H9 (cell line): ENCODE results near the gene PTPRN2. TPM values are rescaled to one million over a fixed set of nuclear protein-coding genes. Genes with fewer than 3 reads are reported as not detected.

Source experiments
- DNase-seq: peaks from one replicate; pipeline ENCODE4 v3.0.0-alpha.2; 2017
- H2AFZ ChIP-seq: one replicate; pipeline ENCODE4 v1.6.1; 2013; ENCODE audit warnings: mild to moderate bottlenecking, low read length, control low read depth, moderate library complexity
- H2AK5ac ChIP-seq: 2 replicates; pipeline ENCODE4 v1.6.1; 2013; ENCODE audit warnings: low read length, control low read depth, mixed read lengths; ENCODE audit not compliant: insufficient read length
- H2BK120ac ChIP-seq: one replicate; pipeline ENCODE4 v1.6.1; 2013; ENCODE audit warnings: low read depth, mild to moderate bottlenecking, low read length, control low read depth, inconsistent platforms; ENCODE audit not compliant: poor library complexity, severe bottlenecking
- H2BK12ac ChIP-seq: 2 replicates; pipeline ENCODE4 v1.6.1; 2013; ENCODE audit warnings: low read length, control low read depth, mixed read lengths, low read depth; ENCODE audit not compliant: insufficient read length
- H2BK15ac ChIP-seq: 2 replicates; pipeline ENCODE4 v1.6.1; 2013; ENCODE audit warnings: low read depth, low read length, control low read depth
- H2BK20ac ChIP-seq: one replicate; pipeline ENCODE4 v1.6.1; 2013; ENCODE audit warnings: low read depth, mild to moderate bottlenecking, low read length, control low read depth, inconsistent platforms; ENCODE audit not compliant: poor library complexity, severe bottlenecking
- H2BK5ac ChIP-seq: 2 replicates; pipeline ENCODE4 v1.6.1; 2013; ENCODE audit warnings: low read length, control low read depth, mixed read lengths; ENCODE audit not compliant: insufficient read length
- H3K14ac ChIP-seq: 2 replicates; pipeline ENCODE4 v1.6.1; 2013; ENCODE audit warnings: low read length, control low read depth; ENCODE audit not compliant: insufficient read depth
- H3K18ac ChIP-seq: 2 replicates; pipeline ENCODE4 v1.6.1; 2013; ENCODE audit warnings: low read depth, mild to moderate bottlenecking, mixed read lengths, low read length, control low read depth; ENCODE audit not compliant: insufficient read length
- H3K23ac ChIP-seq: 2 replicates; pipeline ENCODE4 v1.6.1; 2013; ENCODE audit warnings: low read length, control low read depth, mixed read lengths, low read depth; ENCODE audit not compliant: insufficient read length
- H3K23me2 ChIP-seq: 2 replicates; pipeline ENCODE4 v1.6.1; 2013; ENCODE audit warnings: low read depth, mild to moderate bottlenecking, mixed read lengths, low read length, control low read depth; ENCODE audit not compliant: insufficient read length, poor library complexity, severe bottlenecking
- H3K27ac ChIP-seq: 2 replicates; pipeline ENCODE4 v1.5.1; 2013; ENCODE audit warnings: low read length, control low read depth, mixed read lengths, low read depth; ENCODE audit not compliant: insufficient read length
- H3K27me3 ChIP-seq: 2 replicates; pipeline ENCODE4 v1.6.1; 2013; ENCODE audit warnings: low read length, control low read depth, inconsistent platforms; ENCODE audit not compliant: insufficient read depth
- H3K4ac ChIP-seq: 2 replicates; pipeline ENCODE4 v1.6.1; 2013; ENCODE audit warnings: low read depth, mild to moderate bottlenecking, control low read depth, inconsistent platforms, low read length, moderate library complexity
- H3K4me1 ChIP-seq: 2 replicates; pipeline ENCODE4 v1.6.1; 2013; ENCODE audit warnings: low read length, control low read depth, inconsistent platforms; ENCODE audit not compliant: insufficient read depth
- H3K4me2 ChIP-seq: 2 replicates; pipeline ENCODE4 v1.6.1; 2013; ENCODE audit warnings: low read length, control low read depth, mixed read lengths; ENCODE audit not compliant: insufficient read length, insufficient read depth
- H3K56ac ChIP-seq: 2 replicates; pipeline ENCODE4 v1.6.1; 2013; ENCODE audit warnings: low read depth, mild to moderate bottlenecking, mixed read lengths, low read length, control low read depth; ENCODE audit not compliant: insufficient read length
- H3K79me1 ChIP-seq: 2 replicates; pipeline ENCODE4 v1.6.1; 2013; ENCODE audit warnings: low read depth, mild to moderate bottlenecking, moderate library complexity, low read length, control low read depth, inconsistent platforms; ENCODE audit not compliant: insufficient read depth, poor library complexity, severe bottlenecking
- H3K79me2 ChIP-seq: 2 replicates; pipeline ENCODE4 v1.6.1; 2013; ENCODE audit warnings: low read length, control low read depth, inconsistent platforms; ENCODE audit not compliant: insufficient read depth
- H3K9ac ChIP-seq: 2 replicates; pipeline ENCODE4 v1.6.1; 2013; ENCODE audit warnings: low read length, control low read depth, mixed read lengths; ENCODE audit not compliant: insufficient read length; ENCODE audit errors: extremely low read depth
- H3K9me3 ChIP-seq: one replicate; pipeline ENCODE4 v1.6.1; 2013; ENCODE audit warnings: low read depth, low read length, inconsistent platforms; ENCODE audit not compliant: control insufficient read depth
- H3T11ph ChIP-seq: one replicate; pipeline ENCODE4 v1.6.1; 2013; ENCODE audit warnings: mild to moderate bottlenecking, low read length, control low read depth, inconsistent platforms
- H4K20me1 ChIP-seq: one replicate; pipeline ENCODE4 v1.6.1; 2013; ENCODE audit not compliant: control insufficient read depth, insufficient read length, insufficient read depth
- H4K5ac ChIP-seq: 2 replicates; pipeline ENCODE4 v1.6.1; 2013; ENCODE audit warnings: low read depth, mild to moderate bottlenecking, mixed read lengths, low read length, control low read depth; ENCODE audit not compliant: insufficient read length
- H4K8ac ChIP-seq: replicated peaks from 2 replicates; pipeline ENCODE4 v1.6.1; 2013; ENCODE audit warnings: low read length, control low read depth, mixed read lengths, low read depth; ENCODE audit not compliant: insufficient read length
- H4K91ac ChIP-seq: 2 replicates; pipeline ENCODE4 v1.6.1; 2013; ENCODE audit warnings: low read depth, mild to moderate bottlenecking, moderate library complexity, mixed read lengths, low read length, control low read depth; ENCODE audit not compliant: insufficient read length
- H3K27ac Mint-ChIP-seq, 3 experiments: 2 replicates in 2 of 3; 3 replicates in 1 of 3; pipeline ENCODE4 v1.8.0; 2020 to 2021; ENCODE audit warnings: mixed read lengths in 3 of 3, mild to moderate bottlenecking in 1 of 3, moderate library complexity in 1 of 3
- H3K27me3 Mint-ChIP-seq: 2 replicates; pipeline ENCODE4 v1.8.0; 2021; ENCODE audit warnings: low read depth, mild to moderate bottlenecking, moderate library complexity, mixed read lengths
- H3K36me3 Mint-ChIP-seq, 3 experiments: 2 replicates in 2 of 3; 3 replicates in 1 of 3; pipeline ENCODE4 v1.8.0; 2020 to 2021; ENCODE audit warnings: low read depth in 3 of 3, mixed read lengths in 3 of 3; ENCODE audit not compliant: insufficient read depth in 1 of 3
- H3K4me1 Mint-ChIP-seq, 2 experiments: 2 replicates each; pipeline ENCODE4 v1.8.0; 2020; ENCODE audit warnings: mixed read lengths in 2 of 2
- H3K4me3 Mint-ChIP-seq, 2 experiments: 2 replicates in 1 of 2; 3 replicates in 1 of 2; pipeline ENCODE4 v1.8.0; 2020 to 2021; ENCODE audit warnings: mild to moderate bottlenecking in 2 of 2, mixed read lengths in 2 of 2, moderate library complexity in 1 of 2
- H3K9me3 Mint-ChIP-seq, 2 experiments: 2 replicates in 1 of 2; 3 replicates in 1 of 2; pipeline ENCODE4 v1.8.0; 2020; ENCODE audit warnings: mild to moderate bottlenecking in 2 of 2, mixed read lengths in 2 of 2, moderate library complexity in 1 of 2
- CTCF ChIP-seq: fragments of 200-600 bp; sonication (generic); conservative IDR thresholded peaks from 3 replicates; pipeline ENCODE4 v1.8.0; 2021; ENCODE audit warnings: antibody characterized with exemption, mild to moderate bottlenecking
- WGBS: extraction: QIAGEN DNeasy Blood & Tissue Kit; methylation state at CpG from one replicate; pipeline ENCODE4 v1.1.7; 2013; ENCODE audit warnings: missing lambda C conversion rate, low lambda C conversion rate, mixed read lengths; ENCODE audit not compliant: insufficient read length; ENCODE audit errors: extremely low coverage; 5-methylcytosine and 5-hydroxymethylcytosine counted together
- total RNA-seq: library from RNA; stranded (reverse); gene quantifications from 2 replicates; pipeline ENCODE4 v1.2.1, GENCODE V29; 2021

PTPRN2 gene
- total RNA-seq, 1 experiment from 2014 or later, result 5.2 TPM

DNA sequence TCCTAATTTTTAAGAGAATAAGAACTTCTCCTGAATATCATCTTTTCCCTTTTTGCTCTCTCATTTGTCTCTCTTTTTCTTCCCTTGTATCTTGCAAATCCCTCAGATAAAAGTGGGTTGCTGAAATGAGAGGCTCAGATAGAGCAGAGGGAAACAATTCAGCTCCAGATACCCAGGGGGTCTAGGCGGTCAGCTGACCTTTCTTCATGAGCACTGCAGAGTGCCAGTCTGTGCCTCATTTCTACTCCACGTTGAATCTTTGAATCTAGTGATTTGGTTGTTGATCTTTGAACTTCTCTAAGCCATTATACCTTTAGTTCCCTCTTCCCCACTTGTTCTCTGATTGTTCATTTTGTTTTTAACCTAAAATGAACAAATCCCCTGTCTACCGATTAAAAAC, 572.6 kb downstream of the PTPRN2 start:
- no CpG with 5 or more reads among the region's 3 CpGs for WGBS
- Mint-ChIP-seq H3K4me3 (no peak overlapping the region), H3K36me3 (no peaks in the 10 kb centered on the region), H3K4me1 (peaks cover 18 to 28% of the 10 kb centered on the region in 2 experiments), H3K27ac (no peak overlapping the region), H3K9me3 (no peaks in the 10 kb centered on the region; a peak in 2 of 5 replicates), H3K27me3 (peaks cover 29% of the 10 kb centered on the region)
- H3K18ac ChIP-seq, result no peak overlapping the region
- H2BK5ac ChIP-seq, result no peak overlapping the region
- H2AFZ ChIP-seq, result no peak overlapping the region
- H3K4ac ChIP-seq, result no peak overlapping the region
- TF ChIP-seq CTCF, result no peak
- no peaks in the 10 kb centered on the region for H3K27me3 ChIP-seq
- H2BK12ac ChIP-seq, result no peak overlapping the region
- H4K8ac ChIP-seq, result no peak overlapping the region
- H3K23ac ChIP-seq, result no peak overlapping the region
- no peaks in the 10 kb centered on the region for H3K79me1 ChIP-seq
- H3K23me2 ChIP-seq, result peaks cover 8% of the 10 kb centered on the region
- no peak overlapping the region for H4K5ac ChIP-seq
- H3K79me2 ChIP-seq, result no peaks in the 10 kb centered on the region
- DNase-seq, result no peak
- no peak overlapping the region for H3T11ph ChIP-seq
- H3K9ac ChIP-seq, result no peak overlapping the region
- H4K91ac ChIP-seq, result no peak overlapping the region
- H2BK20ac ChIP-seq, result no peak overlapping the region
- H3K4me2 ChIP-seq, result no peak overlapping the region
- no peak overlapping the region for H2BK120ac ChIP-seq
- no peak overlapping the region for H2AK5ac ChIP-seq
- H3K56ac ChIP-seq, result no peak overlapping the region
- peaks cover 8% of the 10 kb centered on the region for H3K4me1 ChIP-seq
- no peak overlapping the region for H2BK15ac ChIP-seq
- no peaks in the 10 kb centered on the region for H4K20me1 ChIP-seq
- no peak overlapping the region for H3K14ac ChIP-seq
- no peak overlapping the region for H3K27ac ChIP-seq
- no peaks in the 10 kb centered on the region for H3K9me3 ChIP-seq
